ENCODE measurements around the gene BRI3BP.

- TF ChIP-seq, protein P1, sequence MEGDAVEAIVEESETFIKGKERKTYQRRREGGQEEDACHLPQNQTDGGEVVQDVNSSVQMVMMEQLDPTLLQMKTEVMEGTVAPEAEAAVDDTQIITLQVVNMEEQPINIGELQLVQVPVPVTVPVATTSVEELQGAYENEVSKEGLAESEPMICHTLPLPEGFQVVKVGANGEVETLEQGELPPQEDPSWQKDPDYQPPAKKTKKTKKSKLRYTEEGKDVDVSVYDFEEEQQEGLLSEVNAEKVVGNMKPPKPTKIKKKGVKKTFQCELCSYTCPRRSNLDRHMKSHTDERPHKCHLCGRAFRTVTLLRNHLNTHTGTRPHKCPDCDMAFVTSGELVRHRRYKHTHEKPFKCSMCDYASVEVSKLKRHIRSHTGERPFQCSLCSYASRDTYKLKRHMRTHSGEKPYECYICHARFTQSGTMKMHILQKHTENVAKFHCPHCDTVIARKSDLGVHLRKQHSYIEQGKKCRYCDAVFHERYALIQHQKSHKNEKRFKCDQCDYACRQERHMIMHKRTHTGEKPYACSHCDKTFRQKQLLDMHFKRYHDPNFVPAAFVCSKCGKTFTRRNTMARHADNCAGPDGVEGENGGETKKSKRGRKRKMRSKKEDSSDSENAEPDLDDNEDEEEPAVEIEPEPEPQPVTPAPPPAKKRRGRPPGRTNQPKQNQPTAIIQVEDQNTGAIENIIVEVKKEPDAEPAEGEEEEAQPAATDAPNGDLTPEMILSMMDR (conservative IDR thresholded peaks at IDR 0.05; ENCODE audit: low read length) = no peak
- no peak for TF ChIP-seq EZH2phosphoT487 (IDR thresholded peaks at IDR 0.05; ENCODE audit: borderline replicate concordance)
Observed at GRCh38 chr12:125021771-125022170, 28.3 kb downstream of the BRI3BP start.

Data from Loucy (cell line).